Esophagus squamous epithelium (tissue), 5 donors: ENCODE results near the gene RIPK1. TPM values are rescaled to one million over a fixed set of nuclear protein-coding genes. Genes with fewer than 3 reads are reported as not detected.
"Not testable (repeated sequence)": the region's sequence is repeated elsewhere in the genome, so short reads cannot be mapped to it uniquely, and the experiment has no call there.

Experiments
- DNase-seq: peaks from one replicate; lab custom pipeline; 2025; lab: John Stamatoyannopoulos, UW
- H3K27ac ChIP-seq, 4 donors: fragments of 200-600 bp; sonication (generic); one replicate each; pipeline ENCODE4 v1.5.1; 2016 to 2019; ENCODE audit warnings: mild to moderate bottlenecking in 1 of 4
- H3K27me3 ChIP-seq, 4 donors: fragments of 200-600 bp; sonication (generic); 1 replicate in 3 of 4; 2 replicates in 1 of 4; pipeline versions ENCODE4 v1.5.1 to v1.6.0; 2017 to 2021; ENCODE audit warnings: antibody characterized with exemption in 1 of 4
- H3K36me3 ChIP-seq, 3 donors: fragments of 200-600 bp; sonication (generic); one replicate each; pipeline ENCODE4 v1.5.1; 2016 to 2019
- H3K4me1 ChIP-seq, 3 donors: fragments of 200-600 bp; sonication (generic); one replicate each; pipeline ENCODE4 v1.5.1; 2017 to 2019
- H3K4me3 ChIP-seq, 4 donors: fragments of 200-600 bp; sonication (generic); 1 replicate in 3 of 4; 2 replicates in 1 of 4; pipeline ENCODE4 v1.5.1; 2016 to 2019; ENCODE audit warnings: mild to moderate bottlenecking in 2 of 4, moderate library complexity in 1 of 4
- H3K9me3 ChIP-seq, 3 donors: fragments of 200-600 bp; sonication (generic); one replicate each; pipeline ENCODE4 v1.5.1; 2016 to 2019
- CTCF ChIP-seq, 6 experiments: fragments of 450-650 bp in 4 of 6; fragments of 200-600 bp in 2 of 6; sonication (generic) in 2 of 6; IDR thresholded peaks; one replicate each; pipeline ENCODE4 v1.5.1; 2016 to 2019; ENCODE audit warnings: antibody characterized with exemption in 6 of 6, mild to moderate bottlenecking in 4 of 6, moderate library complexity in 4 of 6
- POLR2A ChIP-seq, 4 donors: fragments of 450-650 bp; IDR thresholded peaks; one replicate each; pipeline ENCODE4 v1.6.1; 2017; ENCODE audit warnings: antibody characterized with exemption in 4 of 4, mild to moderate bottlenecking in 4 of 4, moderate library complexity in 3 of 4
- WGBS, 2 donors: methylation state at CpG; one replicate each; pipeline ENCODE4 v1.1.5; 2018; 5-methylcytosine and 5-hydroxymethylcytosine counted together
- intact Hi-C: fragments of 100-400 bp; cut with DNase I; formaldehyde crosslinking; loops from one replicate; pipeline ENCODE4 v1.15.0; 2022
- total RNA-seq, 4 donors: library from RNA; depleted of rRNA; stranded (reverse); fragments of >200 nt; gene quantifications; one replicate each; pipeline ENCODE4 v1.1.0, GENCODE V29; 2016
- donor health status: DM: yes; HTN: yes; CAD: no.

The RIPK1 gene
- total RNA-seq, 4 donors from 2014 or later: 17.7 to 25.7 (median 20.9) TPM

- Histone ChIP-seq H3K36me3 (no peaks in the 10 kb centered on the region), H3K4me3 (peak overlapping the region in 2 of 4 donors; percentile 50 to 73), H3K27ac (peak overlapping the region in 1 of 4 donors; percentile 80), H3K4me1 (peaks cover 4 to 38% (median 22%) of the 10 kb centered on the region in 3 donors), H3K27me3 (no peaks in the 10 kb centered on the region), H3K9me3 (no peaks in the 10 kb centered on the region)
- WGBS, 2 donors: 72 to 77% methylated on average over 15 of the region's 17 CpGs
- TF ChIP-seq CTCF (IDR thresholded peaks at IDR 0.05): no peak
- no peak for TF ChIP-seq POLR2A (IDR thresholded peaks at IDR 0.05)
- DNase-seq: no peak
- intact Hi-C loops: loop anchor here (5.0 kb wide), 1 partner anchor 55 kb away; the partner anchor contains the start of gene NQO2
Measured at GRCh38 chr6:3052481-3053230, 15.6 kb upstream of the RIPK1 start.

- intact Hi-C loops: loop anchor here (5.0 kb wide), 1 partner anchor 56 kb away; the partner anchor contains the start of gene NQO2
- Histone ChIP-seq H3K9me3 (no peaks in the 10 kb centered on the region), H3K36me3 (no peaks in the 10 kb centered on the region), H3K27me3 (no peaks in the 10 kb centered on the region), H3K27ac (peak overlapping the region; percentile 61 to 80 (median 71)), H3K4me1 (peaks cover 4 to 38% (median 22%) of the 10 kb centered on the region in 3 donors), H3K4me3 (peak overlapping the region; percentile 29 to 73 (median 46))
- DNase-seq: no peak
- TF ChIP-seq CTCF (IDR thresholded peaks at IDR 0.05): no peak
- no peak for TF ChIP-seq POLR2A (IDR thresholded peaks at IDR 0.05)
- WGBS, 2 donors: 70 to 74% methylated on average over 11 of the region's 11 CpGs
Measured at GRCh38 chr6:3053231-3053508, 15.1 kb upstream of the RIPK1 start.

GRCh38 chr6:3054229-3055157, 13.8 kb upstream of the RIPK1 start:
- H3K27me3 ChIP-seq, H3K9me3 ChIP-seq, H3K36me3 ChIP-seq, DNase-seq: not testable (repeated sequence)
- Histone ChIP-seq H3K27ac (peak overlapping the region; percentile 61 to 80 (median 71)), H3K4me1 (peaks cover 4 to 38% (median 22%) of the 10 kb centered on the region in 3 donors), H3K4me3 (peak overlapping the region in 3 of 4 donors; percentile 41 to 73 (median 50))
- 27 to 45% methylated on average over 23 to 27 of the region's 27 CpGs for WGBS, 2 donors
- intact Hi-C loops: loop anchor here (5.0 kb wide), 1 partner anchor 57 kb away; the partner anchor contains the start of gene NQO2

- H3K36me3 ChIP-seq, H3K9me3 ChIP-seq, H3K4me3 ChIP-seq, H3K27me3 ChIP-seq, intact Hi-C loops, DNase-seq: not testable (repeated sequence)
- H3K4me1 ChIP-seq: peaks cover 4 to 38% (median 22%) of the 10 kb centered on the region in 3 donors
- H3K27ac ChIP-seq: peak overlapping the region; percentile 61 to 80 (median 68)
- WGBS, 2 donors: 24 to 49% methylated on average over 2 to 3 of the region's 3 CpGs
Measured at GRCh38 chr6:3055158-3055499, 13.2 kb upstream of the RIPK1 start.

- WGBS, 2 donors: 58 to 62% methylated on average over 11 of the region's 11 CpGs
- TF ChIP-seq CTCF (IDR thresholded peaks at IDR 0.05): no peak
- no peak for TF ChIP-seq POLR2A (IDR thresholded peaks at IDR 0.05)
- intact Hi-C loops: no loop called here
Measured at GRCh38 chr6:3057063-3057770, 11.1 kb upstream of the RIPK1 start.

More at GRCh38 chr6:3057063-3057770, 11.1 kb upstream of the RIPK1 start:
- peaks cover 4 to 42% (median 22%) of the 10 kb centered on the region in 3 donors for H3K4me1 ChIP-seq
- no peaks in the 10 kb centered on the region for H3K9me3 ChIP-seq
- no peak for DNase-seq
- H3K36me3 ChIP-seq: no peaks in the 10 kb centered on the region
- H3K27me3 ChIP-seq: no peaks in the 10 kb centered on the region
- H3K4me3 ChIP-seq: no peak overlapping the region
- H3K27ac ChIP-seq: no peak overlapping the region
